GM18507 (cell line): ENCODE measurements around the gene ZNF260.

Experiments
- DNase-seq: peaks from one replicate; pipeline ENCODE4 v3.0.0; 2011; ENCODE audit warnings: low read depth; ENCODE audit not compliant: insufficient read length; ENCODE audit errors: extremely low spot score
- FAIRE-seq: peaks from 2 replicates; lab custom pipeline; 2011; peaks lifted over from hg19 to GRCh38; lab: Jason Lieb, UNC

The ZNF260 gene

DNA sequence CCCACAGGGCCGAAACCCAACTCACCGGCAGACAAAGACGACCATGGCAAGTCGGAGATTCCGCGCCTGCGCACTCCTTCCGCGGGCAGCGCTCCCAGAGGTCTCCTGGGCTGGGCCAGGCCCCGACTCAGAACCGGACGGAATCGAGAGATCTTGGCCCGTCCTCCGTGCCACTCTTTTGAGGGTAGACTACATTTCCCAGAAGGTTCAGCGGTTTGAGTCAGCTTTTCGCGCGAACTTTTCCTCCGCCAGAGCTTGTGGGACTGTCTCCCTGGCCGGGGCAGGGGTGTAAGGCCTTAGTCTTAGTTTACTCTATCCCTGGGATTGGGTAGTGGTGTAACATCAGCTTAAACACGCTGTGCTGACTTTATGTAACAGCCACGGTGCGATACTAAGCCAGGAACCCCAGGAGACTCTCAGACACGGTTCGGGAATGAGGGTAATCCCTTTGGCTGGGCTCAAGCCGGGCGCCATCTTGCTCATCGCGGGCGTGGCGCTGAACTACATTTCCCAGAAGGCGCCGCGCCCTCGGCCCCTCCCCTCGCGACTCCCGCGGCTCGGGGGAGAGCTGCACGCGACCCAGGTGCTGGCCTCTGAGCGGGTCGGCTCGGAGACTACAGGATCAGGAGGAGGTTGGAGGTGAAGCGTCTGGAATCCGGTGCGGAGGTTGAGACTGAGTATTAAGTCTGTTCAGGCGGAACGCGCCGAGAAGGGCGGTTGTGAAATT is at the start of gene ZNF260:
ZNF260 (minus strand) TSS at position 78 of the 727 bp plus-strand sequence. CDS start 13,033 bp downstream, outside the sequence.
- peak; percentile 96 for FAIRE-seq
- DNase-seq: peak; percentile 84

DNA sequence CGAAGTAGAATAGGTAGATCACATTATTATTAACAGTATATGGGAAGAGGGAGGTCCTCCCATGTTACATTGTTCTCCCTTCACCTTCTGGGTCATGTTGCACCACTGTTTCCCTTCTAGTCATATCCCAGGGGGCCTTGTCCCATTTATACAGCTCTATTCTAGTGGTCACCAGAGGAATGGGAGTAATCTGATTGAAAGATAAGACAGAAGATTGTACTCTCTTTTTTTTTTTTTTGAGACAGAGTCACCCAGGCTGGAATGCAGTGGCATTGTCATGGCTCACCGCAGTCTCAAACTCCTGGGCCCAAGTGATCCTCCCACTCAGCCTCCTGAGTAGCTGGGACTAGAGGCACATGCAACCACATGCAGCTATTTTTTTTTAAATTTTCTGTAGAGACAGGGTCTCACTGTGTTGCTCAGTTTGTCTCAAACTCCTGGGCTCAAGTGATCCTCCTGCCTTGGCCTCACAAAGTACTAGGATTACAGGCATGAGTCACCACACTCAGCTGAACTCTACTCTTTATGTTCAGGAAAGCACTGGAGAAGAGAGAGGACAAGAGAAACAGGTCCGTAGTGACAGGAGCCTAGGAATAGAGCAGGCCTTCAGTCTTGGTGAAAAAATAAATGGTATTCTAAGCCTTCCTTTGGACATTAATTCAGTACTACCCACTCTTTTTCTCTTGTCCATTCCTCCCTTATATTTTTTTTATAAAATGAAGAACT is 49.4 kb upstream of the ZNF260 start:
- FAIRE-seq (no peak), DNase-seq (no peak)

DNA sequence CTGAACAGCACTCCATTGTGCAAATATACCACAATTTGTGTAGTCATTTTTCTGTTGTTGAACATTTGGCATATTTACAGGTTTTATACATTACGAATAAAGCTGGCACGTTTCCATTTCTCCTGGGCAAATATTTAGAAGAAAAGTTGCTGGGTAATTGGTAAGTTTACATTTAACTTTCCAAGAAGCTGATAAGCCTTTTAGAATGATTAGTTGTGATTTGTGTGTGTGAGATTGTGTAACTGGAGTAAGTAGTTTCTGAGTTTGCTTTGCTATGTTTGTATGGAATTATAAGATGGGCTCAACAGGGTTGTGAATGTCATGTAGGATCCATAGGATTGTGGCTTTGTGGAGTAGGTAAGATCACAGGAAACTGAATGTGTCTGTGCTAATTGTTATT is 46.7 kb upstream of the ZNF260 start:
- DNase-seq (no peak), FAIRE-seq (no peak)

DNA sequence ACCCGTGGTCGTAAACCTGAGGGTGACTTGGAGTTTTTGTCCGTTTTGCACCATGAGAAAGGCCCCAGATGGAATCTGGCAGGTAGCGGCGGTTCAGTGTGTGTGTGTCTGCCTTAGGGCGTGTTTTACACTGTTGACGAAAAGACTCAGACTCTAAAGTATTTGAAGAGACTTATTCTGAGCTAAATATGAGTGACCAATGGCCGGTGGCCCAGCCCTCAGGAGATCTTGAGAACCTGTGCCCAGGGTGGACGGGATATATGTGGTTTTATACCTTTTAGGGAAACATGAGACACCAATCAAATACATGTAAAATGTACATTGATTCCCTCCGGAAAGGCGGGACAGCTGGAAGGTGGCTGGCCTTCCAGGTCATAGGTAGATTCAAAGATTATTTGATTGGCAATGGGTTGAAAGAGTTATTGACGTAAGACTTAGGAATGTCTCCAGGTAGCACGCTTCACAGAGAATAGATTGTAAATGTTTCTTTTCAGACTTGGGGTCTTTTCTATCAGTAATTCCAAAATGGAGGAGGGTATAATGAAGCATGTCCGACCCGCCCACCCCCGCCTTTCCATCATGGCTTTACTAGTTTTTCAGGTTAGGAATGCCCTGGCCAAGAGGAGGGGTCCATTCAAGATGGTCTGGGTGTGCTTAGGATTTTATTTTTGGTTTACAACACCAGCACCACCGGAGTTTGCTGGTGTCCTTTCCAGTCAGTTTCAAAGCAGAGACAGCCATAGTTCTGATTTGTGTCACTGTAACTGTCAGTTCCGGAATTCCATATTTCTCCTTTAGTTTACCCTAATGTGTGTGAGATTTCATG is 46.0 kb upstream of the ZNF260 start:
- FAIRE-seq: no peak

DNA sequence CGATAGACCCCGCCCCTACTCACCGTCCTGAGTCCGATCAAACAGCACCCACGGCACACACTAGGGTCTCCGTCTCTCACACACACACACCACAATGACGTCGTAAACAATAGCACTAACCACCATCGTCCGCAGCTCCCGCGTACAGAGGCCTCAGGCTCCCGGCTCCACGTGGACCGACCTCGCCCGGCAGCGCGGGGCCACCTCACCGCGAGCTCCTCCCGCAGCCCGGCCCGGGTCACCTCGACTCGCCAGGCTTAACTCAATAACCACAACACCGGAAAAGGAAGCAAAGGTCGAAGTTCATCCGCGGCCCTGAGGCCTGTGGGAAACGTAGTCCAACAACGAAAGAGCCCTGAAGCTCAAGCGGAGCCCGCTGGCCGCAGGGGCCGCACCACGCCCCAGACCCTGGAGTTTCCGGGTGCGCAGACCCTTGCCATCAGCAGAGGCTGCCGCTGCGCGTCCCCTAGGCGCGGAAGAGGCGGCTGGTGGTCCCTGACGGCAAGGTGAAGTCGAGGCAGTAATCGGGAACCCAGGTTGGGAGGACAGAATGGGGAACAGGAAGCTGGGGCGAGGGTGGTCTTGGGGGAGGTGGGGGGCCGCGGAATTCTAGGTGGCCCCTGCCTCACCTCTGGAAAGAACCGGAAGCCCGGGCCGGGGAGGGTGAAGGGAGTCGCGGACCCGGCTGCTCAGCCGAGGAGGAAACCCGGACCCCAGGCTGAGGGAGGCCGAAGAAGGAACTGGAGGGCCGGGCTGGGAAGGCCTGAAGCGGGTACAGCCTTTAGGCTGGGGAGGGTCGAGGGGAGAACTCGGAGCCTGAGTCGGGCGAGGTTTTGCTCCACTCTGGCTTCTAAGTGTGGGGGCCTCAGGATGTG is 45.2 kb upstream of the ZNF260 start, which contains the start of gene ZNF529:
ZNF529 (minus strand) TSS at position 273 of the 875 bp plus-strand sequence. CDS start 946 bp downstream, outside the sequence.
- FAIRE-seq (peak; percentile 94), DNase-seq (peak; percentile 77)

More for the DNA sequence above, 46.0 kb upstream of the ZNF260 start:
- no peak for DNase-seq

DNA sequence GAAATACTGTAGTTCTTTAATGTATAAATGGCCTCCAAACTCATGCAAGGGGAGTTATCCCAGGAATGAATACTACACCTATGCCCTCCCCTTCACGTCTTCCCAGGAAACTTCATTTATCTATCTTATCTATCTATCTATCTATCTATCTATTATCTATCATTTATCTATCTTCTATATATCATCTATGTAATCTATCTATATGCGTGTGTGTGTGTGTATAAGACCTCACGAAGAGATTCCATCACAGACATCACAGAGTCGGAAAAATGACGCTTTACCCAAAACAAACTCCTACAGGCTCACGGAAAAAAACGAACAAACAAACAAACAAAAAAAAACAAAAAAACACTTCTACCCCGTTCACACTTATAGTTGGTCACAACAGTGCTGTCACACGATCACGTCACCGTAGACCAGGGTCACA is 44.5 kb upstream of the ZNF260 start:
- FAIRE-seq (no peak), DNase-seq (no peak)

DNA sequence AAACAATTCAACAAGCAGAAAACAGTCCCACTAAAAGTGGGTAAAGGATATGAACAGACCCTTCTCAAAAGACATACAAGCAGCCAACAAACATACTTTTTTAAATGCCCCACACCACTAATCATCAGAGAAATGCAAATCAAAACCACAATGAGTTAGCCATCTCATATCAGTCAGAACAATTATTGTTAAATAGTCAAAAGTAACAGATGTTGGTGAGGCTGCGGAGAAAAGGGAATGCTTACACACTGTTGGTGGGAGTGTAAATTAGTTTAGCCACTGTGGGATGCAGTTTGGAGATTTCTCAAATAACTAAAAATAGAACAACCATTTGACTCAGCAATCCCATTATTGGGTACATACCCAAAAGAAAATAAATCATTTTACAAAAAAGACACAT is 36.3 kb upstream of the ZNF260 start:
- FAIRE-seq: no peak
- DNase-seq: no peak

DNA sequence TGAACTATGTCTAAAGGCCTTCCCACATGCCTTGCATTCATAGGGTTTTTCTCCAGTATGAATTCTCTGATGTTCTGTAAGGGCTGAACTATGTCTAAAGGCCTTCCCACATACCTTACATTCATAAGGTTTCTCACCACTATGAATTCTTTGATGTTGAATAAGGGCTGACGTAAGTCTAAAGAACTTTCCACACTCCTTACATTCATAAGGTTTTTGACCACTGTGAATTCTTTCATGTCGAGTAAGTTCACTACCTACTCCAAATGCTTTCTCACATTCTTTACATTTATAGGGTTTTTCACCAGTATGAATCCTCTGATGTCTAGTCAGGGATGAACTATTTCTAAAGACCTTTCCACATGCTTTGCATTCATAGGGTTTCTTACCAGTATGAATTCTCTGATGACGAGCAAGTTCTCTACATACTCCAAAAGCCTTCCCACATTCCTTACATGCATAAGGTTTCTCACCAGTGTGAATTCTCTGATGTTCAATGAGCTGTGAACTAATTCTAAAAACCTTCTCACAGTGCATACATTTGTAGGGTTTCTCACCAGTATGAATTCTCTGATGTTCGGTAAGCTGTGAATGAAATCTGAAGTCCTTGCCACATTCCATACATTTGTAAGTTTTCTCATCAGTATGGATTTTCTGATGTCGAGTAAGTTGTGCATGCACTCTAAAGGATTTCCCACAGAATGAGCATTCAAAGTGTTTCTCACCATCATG is 19.1 kb upstream of the ZNF260 start:
- DNase-seq (no peak), FAIRE-seq (no peak)

DNA sequence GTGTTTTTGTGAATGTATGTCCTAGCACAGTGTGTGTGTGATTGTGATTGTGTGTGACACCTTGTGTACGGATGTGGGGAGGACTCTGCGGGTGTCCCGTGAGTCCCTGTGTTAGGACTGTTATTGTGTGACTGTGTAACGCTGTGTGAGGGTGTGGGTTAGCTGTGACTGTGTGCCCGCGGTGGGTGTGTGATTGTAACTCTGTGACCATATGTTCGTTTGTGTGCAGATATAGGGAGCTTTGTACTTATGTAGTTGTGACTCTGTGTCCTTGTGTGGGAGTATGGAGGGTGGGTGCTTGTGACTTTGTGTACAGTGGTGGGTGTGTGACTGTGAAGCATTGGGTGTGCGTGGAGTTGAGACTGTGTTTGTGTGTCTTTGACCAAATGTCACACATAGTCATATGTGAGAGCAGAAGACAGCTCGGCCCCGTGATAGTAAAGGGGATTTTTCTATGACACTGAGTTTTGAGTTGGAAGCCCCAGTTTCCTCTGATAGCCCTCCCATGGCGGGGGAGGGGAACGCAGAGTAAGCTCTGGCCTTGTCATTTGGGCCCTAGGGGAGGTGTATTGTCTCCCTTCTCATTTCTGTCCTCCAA is 949 bp upstream of the ZNF260 start:
- no peak for FAIRE-seq
- DNase-seq: no peak

DNA sequence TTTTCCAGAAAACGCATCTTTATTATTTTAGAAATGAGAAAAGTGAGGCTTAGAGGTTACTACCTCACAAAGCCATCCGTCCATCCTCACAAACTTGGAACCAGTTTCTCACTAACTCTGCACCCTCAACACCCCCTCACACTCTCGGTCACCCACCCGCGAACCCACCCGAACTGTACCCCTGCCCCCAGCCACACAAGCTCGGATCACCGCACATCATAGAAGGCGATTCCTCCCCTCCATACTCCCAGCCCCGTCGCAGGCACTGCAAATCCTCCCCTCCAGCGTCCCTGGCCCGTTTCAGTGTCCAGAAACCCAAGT is 238 bp downstream of the ZNF260 start:
- no peak for DNase-seq
- FAIRE-seq: no peak

DNA sequence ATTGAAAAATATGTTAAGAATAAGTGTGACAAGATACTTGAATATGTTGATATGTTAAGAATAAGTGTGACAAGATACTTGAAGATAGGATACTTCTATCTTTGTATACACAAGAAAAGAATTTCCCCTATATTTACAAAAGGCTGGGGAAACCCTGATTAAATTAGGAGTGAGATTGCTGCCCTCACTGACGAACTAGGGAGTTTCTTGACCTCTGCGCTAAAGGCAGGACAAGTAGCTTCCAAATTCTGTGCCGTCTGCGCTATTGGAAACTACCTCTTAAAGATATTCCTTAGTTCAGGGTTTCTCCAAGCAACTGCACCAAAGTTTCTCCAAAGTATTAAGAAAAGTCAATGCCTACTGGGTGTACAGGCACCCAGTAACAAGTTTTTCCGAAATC is 730 bp downstream of the ZNF260 start:
- FAIRE-seq (no peak), DNase-seq (no peak)

DNA sequence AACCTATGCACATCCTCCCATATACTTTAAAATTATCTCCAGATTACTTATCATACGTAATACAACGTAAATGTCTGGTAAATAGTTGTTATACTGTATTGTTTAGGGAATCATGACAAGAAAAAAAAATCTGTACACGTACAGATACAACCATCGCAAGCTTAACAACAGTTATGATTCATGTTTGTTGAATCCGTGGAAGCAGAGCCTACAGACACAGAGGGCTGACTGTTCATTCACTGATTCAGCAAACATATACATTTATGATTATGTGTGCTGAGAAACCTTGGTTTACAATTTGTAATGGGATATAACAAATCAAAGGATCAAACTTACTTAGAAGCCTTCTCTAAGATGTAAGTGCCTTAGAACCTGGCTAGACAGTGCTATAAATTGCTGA is 1.5 kb downstream of the ZNF260 start:
- FAIRE-seq (no peak), DNase-seq (no peak)

DNA sequence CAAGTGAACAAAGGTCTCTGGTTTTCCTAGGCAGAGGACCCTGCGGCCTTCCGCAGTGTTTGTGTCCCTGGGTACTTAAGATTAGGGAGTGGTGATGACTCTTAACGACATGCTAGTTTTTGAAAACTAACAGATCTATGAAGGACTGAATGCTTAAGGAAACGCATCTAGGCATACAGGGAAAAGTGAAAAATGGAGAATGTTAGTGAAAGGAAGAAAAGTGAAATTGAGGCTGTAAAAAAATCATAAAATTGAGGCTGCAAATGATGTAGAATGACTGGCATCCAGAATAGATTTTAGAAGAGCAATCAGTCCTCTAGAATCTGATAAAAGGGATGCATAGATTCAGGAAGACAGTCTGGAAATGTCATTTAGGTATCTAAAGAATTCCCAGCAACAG is 3.5 kb downstream of the ZNF260 start:
- FAIRE-seq: no peak
- DNase-seq: no peak

DNA sequence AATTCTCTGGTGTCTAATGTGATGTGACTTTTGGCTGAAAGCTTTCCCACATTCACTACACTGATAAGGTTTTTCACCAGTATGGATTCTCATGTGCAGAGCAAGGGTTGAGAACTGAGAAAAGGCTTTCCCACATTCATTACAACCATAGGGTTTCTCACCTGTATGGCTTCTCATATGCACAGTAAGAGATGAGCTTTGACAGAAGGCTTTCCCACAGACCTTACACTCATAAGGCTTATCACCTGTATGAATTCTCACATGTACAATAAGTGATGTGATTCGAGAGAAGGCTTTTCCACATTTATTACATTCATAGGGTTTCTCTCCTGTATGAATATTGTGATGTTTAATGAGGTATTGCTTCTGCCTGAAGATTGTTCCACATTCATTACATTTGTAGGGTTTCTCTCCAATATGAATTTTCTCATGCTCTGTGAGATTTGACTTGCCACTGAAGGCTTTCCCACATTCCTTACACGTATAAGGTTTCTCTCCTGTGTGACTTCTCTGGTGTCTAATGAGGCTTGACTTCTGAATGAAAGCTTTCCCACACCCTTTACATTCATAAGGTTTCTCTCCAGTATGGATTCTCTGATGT is 14.0 kb downstream of the ZNF260 start:
- FAIRE-seq (no peak), DNase-seq (no peak)

DNA sequence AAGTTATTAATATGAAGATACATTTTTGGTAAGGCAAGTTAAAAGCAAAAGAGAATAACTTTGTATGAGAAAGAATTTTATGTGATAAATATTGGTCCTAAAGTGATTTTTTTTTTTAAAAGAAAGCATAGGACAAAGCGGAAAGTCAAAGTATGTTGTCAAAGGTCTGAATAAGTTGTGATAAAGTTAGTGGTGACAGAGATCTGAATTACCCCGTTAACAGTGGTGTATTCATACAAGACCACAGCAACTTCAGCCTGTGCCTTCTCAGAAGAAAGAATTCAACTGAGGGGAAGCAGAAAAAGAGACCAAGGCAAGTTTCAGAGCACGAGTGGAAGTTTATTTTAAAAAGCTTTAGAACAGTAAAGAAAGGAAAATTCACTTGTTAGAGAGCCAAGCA is 19.7 kb downstream of the ZNF260 start:
- FAIRE-seq: no peak

DNA sequence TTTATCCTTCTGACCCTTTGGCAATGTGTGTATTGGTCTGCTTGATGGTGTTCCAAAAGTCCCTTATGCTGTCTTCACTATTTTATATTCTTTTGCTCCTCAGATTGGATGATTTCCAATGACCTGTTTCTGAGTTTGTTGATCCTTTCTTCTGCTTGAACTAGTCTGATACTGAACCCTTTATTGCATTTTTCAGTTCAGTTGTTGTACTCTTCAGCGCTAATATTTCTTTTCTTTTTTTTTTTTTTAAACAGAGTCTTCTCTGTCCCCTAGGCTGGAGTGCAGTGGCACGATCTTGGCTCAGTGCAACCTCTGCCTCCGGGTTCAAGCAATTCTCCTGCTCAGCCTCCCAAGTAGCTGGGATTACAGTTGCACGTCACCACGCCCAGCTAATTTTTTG is 26.1 kb downstream of the ZNF260 start:
- DNase-seq (no peak), FAIRE-seq (no peak)

More for the DNA sequence above, 19.7 kb downstream of the ZNF260 start:
- DNase-seq: no peak

DNA sequence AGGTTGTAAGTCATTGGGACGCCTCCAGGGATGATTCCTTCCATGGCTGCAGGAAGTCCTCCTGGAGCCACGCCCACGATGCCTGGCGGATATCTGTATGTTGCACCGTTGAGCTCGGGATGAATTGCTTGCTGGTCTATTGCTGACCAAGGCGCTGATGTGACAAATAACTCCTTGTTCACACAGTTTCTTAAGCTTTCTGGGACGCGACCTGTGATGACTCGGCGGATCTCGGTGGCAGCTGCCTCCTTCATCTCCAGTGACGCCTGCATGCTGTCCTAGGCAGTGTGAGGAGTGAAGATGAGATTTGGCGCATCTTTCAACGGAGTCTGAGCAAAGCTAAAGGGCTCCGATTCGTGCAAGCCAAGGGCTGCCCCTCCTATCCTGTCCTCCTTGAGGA is 31.1 kb downstream of the ZNF260 start:
- no peak for FAIRE-seq
- DNase-seq: no peak
